Muscle layer of duodenum (tissue), 2 donors: ENCODE data around the gene NRXN3.
"Not testable (repeated sequence)": the region's sequence is repeated elsewhere in the genome, so short reads cannot be mapped to it uniquely, and the experiment has no call there.

Experiments
- H3K27ac ChIP-seq: one replicate; pipeline ENCODE4 v1.7.0; 2013; ENCODE audit warnings: mild to moderate bottlenecking, low read length
- H3K27me3 ChIP-seq: one replicate; pipeline ENCODE4 v1.7.0; 2013; ENCODE audit warnings: low read depth, mild to moderate bottlenecking, control low read depth, low read length
- H3K36me3 ChIP-seq, 2 donors: one replicate each; pipeline ENCODE4 v1.7.0; 2013; ENCODE audit warnings: low read length in 2 of 2, control low read depth in 1 of 2, mild to moderate bottlenecking in 1 of 2; ENCODE audit not compliant: insufficient read depth in 2 of 2, control insufficient read depth in 1 of 2
- H3K4me1 ChIP-seq, 2 donors: one replicate each; pipeline ENCODE4 v1.7.0; 2013; ENCODE audit warnings: low read length in 2 of 2, mild to moderate bottlenecking in 2 of 2, control low read depth in 1 of 2, moderate library complexity in 1 of 2; ENCODE audit not compliant: insufficient read depth in 2 of 2, control insufficient read depth in 1 of 2
- H3K4me3 ChIP-seq, 2 donors: one replicate each; pipeline ENCODE4 v1.7.0; 2013; ENCODE audit warnings: low read length in 2 of 2, low read depth in 1 of 2, mild to moderate bottlenecking in 1 of 2
- H3K9me3 ChIP-seq, 2 donors: one replicate each; pipeline ENCODE4 v1.7.0; 2013; ENCODE audit warnings: low read length in 2 of 2, control low read depth in 1 of 2, mild to moderate bottlenecking in 1 of 2; ENCODE audit not compliant: control insufficient read depth in 1 of 2
- donor health status: healthy.

Gene NRXN3

GRCh38 chr14:79766511-79766910 lies 1596.3 kb downstream of the NRXN3 start:
- Histone ChIP-seq H3K4me1 (peaks cover 0 to 5% of the 10 kb centered on the region in 2 donors), H3K36me3 (no peaks in the 10 kb centered on the region), H3K27me3 (no peaks in the 10 kb centered on the region), H3K4me3 (no peak overlapping the region), H3K9me3 (no peaks in the 10 kb centered on the region), H3K27ac (no peak overlapping the region)

GRCh38 chr14:79767251-79767650 lies 1597.1 kb downstream of the NRXN3 start:
- H3K27me3 ChIP-seq = no peaks in the 10 kb centered on the region
- H3K36me3 ChIP-seq = no peaks in the 10 kb centered on the region
- no peaks in the 10 kb centered on the region for H3K9me3 ChIP-seq
- no peak overlapping the region for H3K4me3 ChIP-seq
- H3K4me1 ChIP-seq = peaks cover 0 to 5% of the 10 kb centered on the region in 2 donors
- no peak overlapping the region for H3K27ac ChIP-seq

GRCh38 chr14:79767721-79768120 lies 1597.5 kb downstream of the NRXN3 start:
- H3K27ac ChIP-seq, H3K4me3 ChIP-seq, H3K36me3 ChIP-seq, H3K9me3 ChIP-seq, H3K27me3 ChIP-seq, H3K4me1 ChIP-seq: not testable (repeated sequence)

- H3K4me1 ChIP-seq = peaks cover 0 to 5% of the 10 kb centered on the region in 2 donors
- no peaks in the 10 kb centered on the region for H3K9me3 ChIP-seq
- no peak overlapping the region for H3K27ac ChIP-seq
- no peaks in the 10 kb centered on the region for H3K36me3 ChIP-seq
- H3K27me3 ChIP-seq = no peaks in the 10 kb centered on the region
- no peak overlapping the region for H3K4me3 ChIP-seq
Measured at GRCh38 chr14:79781882-79782281, 1611.7 kb downstream of the NRXN3 start.

- Histone ChIP-seq H3K9me3 (no peaks in the 10 kb centered on the region), H3K36me3 (no peaks in the 10 kb centered on the region), H3K27ac (no peak overlapping the region), H3K4me3 (no peak overlapping the region), H3K27me3 (no peaks in the 10 kb centered on the region), H3K4me1 (peaks cover 0 to 5% of the 10 kb centered on the region in 2 donors)
Measured at GRCh38 chr14:79783041-79783440, 1612.9 kb downstream of the NRXN3 start.

GRCh38 chr14:79786522-79786921 lies 1616.3 kb downstream of the NRXN3 start:
- H3K4me1 ChIP-seq = no peaks in the 10 kb centered on the region
- no peaks in the 10 kb centered on the region for H3K27me3 ChIP-seq
- no peak overlapping the region for H3K27ac ChIP-seq
- H3K36me3 ChIP-seq = no peaks in the 10 kb centered on the region
- H3K9me3 ChIP-seq = no peaks in the 10 kb centered on the region
- H3K4me3 ChIP-seq = no peak overlapping the region

- Histone ChIP-seq H3K36me3 (no peaks in the 10 kb centered on the region), H3K4me3 (no peak overlapping the region), H3K27ac (no peak overlapping the region), H3K27me3 (no peaks in the 10 kb centered on the region), H3K4me1 (no peaks in the 10 kb centered on the region), H3K9me3 (no peaks in the 10 kb centered on the region)
Measured at GRCh38 chr14:79788346-79788745, 1618.2 kb downstream of the NRXN3 start.

- no peak overlapping the region for H3K4me3 ChIP-seq
- H3K4me1 ChIP-seq = no peaks in the 10 kb centered on the region
- H3K36me3 ChIP-seq = no peaks in the 10 kb centered on the region
- H3K27me3 ChIP-seq = no peaks in the 10 kb centered on the region
- no peaks in the 10 kb centered on the region for H3K9me3 ChIP-seq
- no peak overlapping the region for H3K27ac ChIP-seq
Measured at GRCh38 chr14:79791055-79791732, 1621.0 kb downstream of the NRXN3 start.

GRCh38 chr14:79802093-79802492 lies 1631.9 kb downstream of the NRXN3 start:
- Histone ChIP-seq H3K36me3 (no peaks in the 10 kb centered on the region), H3K27ac (no peak overlapping the region), H3K27me3 (no peaks in the 10 kb centered on the region), H3K4me3 (no peak overlapping the region), H3K4me1 (peaks cover 0 to 10% of the 10 kb centered on the region in 2 donors), H3K9me3 (no peaks in the 10 kb centered on the region)

GRCh38 chr14:79805636-79806035 lies 1635.5 kb downstream of the NRXN3 start:
- peaks cover 0 to 3% of the 10 kb centered on the region in 2 donors for H3K4me1 ChIP-seq
- no peaks in the 10 kb centered on the region for H3K27me3 ChIP-seq
- no peaks in the 10 kb centered on the region for H3K36me3 ChIP-seq
- no peak overlapping the region for H3K4me3 ChIP-seq
- H3K9me3 ChIP-seq = no peaks in the 10 kb centered on the region
- no peak overlapping the region for H3K27ac ChIP-seq

- no peaks in the 10 kb centered on the region for H3K27me3 ChIP-seq
- no peaks in the 10 kb centered on the region for H3K9me3 ChIP-seq
- H3K27ac ChIP-seq = no peak overlapping the region
- H3K4me3 ChIP-seq = no peak overlapping the region
- no peaks in the 10 kb centered on the region for H3K36me3 ChIP-seq
- H3K4me1 ChIP-seq = no peaks in the 10 kb centered on the region
Measured at GRCh38 chr14:79809849-79810612, 1639.9 kb downstream of the NRXN3 start.
